ENCODE data around the gene RNU1-3.
"Not testable (repeated sequence)": the region's sequence is repeated elsewhere in the genome, so short reads cannot be mapped to it uniquely, and the experiment has no call there.

RNU1-3 gene

GRCh38 chr1:16693449-16694307, 26.9 kb upstream of the RNU1-3 start:
- DNase-seq (ENCODE audit: low read depth in 2 of 2) = not testable (repeated sequence)

GRCh38 chr1:16692717-16693448, 26.1 kb upstream of the RNU1-3 start:
- DNase-seq (ENCODE audit: low read depth in 2 of 2) = not testable (repeated sequence)

- DNase-seq (ENCODE audit: low read depth in 2 of 2) = not testable (repeated sequence)
Observed at GRCh38 chr1:16692283-16692682, 25.5 kb upstream of the RNU1-3 start.

GRCh38 chr1:16690971-16691682, 24.4 kb upstream of the RNU1-3 start:
- DNase-seq (ENCODE audit: low read depth in 2 of 2) = not testable (repeated sequence)

GRCh38 chr1:16687132-16687800, 20.5 kb upstream of the RNU1-3 start:
- not testable (repeated sequence) for DNase-seq (ENCODE audit: low read depth in 2 of 2)

GRCh38 chr1:16685445-16686371, 19.0 kb upstream of the RNU1-3 start:
- not testable (repeated sequence) for DNase-seq (ENCODE audit: low read depth in 2 of 2)

GRCh38 chr1:16684738-16685337, 18.1 kb upstream of the RNU1-3 start:
- DNase-seq (ENCODE audit: low read depth in 2 of 2) = not testable (repeated sequence)

GRCh38 chr1:16684152-16684551, 17.4 kb upstream of the RNU1-3 start:
- DNase-seq (ENCODE audit: low read depth in 2 of 2) = not testable (repeated sequence)

GRCh38 chr1:16682803-16683202, 16.1 kb upstream of the RNU1-3 start:
- DNase-seq (ENCODE audit: low read depth in 2 of 2) = not testable (repeated sequence)

- DNase-seq (ENCODE audit: low read depth in 2 of 2) = not testable (repeated sequence)
Observed at GRCh38 chr1:16680366-16680765, 13.6 kb upstream of the RNU1-3 start.

- peak in 1 of 2 donors; percentile 22 for DNase-seq (ENCODE audit: low read depth in 2 of 2)
Observed at GRCh38 chr1:16677552-16678431, 11.0 kb upstream of the RNU1-3 start.

- DNase-seq (ENCODE audit: low read depth in 2 of 2) = not testable (repeated sequence)
Observed at GRCh38 chr1:16676661-16677523, 10.1 kb upstream of the RNU1-3 start.

- not testable (repeated sequence) for DNase-seq (ENCODE audit: low read depth in 2 of 2)
Observed at GRCh38 chr1:16675118-16675510, 8.4 kb upstream of the RNU1-3 start.

GRCh38 chr1:16673976-16674375, 7.2 kb upstream of the RNU1-3 start:
- not testable (repeated sequence) for DNase-seq (ENCODE audit: low read depth in 2 of 2)

GRCh38 chr1:16665836-16666235, 912 bp downstream of the RNU1-3 start:
- DNase-seq (ENCODE audit: low read depth in 2 of 2) = not testable (repeated sequence)

GRCh38 chr1:16658234-16658633, 8.5 kb downstream of the RNU1-3 start:
- not testable (repeated sequence) for DNase-seq (ENCODE audit: low read depth in 2 of 2)

- DNase-seq (ENCODE audit: low read depth in 2 of 2) = not testable (repeated sequence)
Observed at GRCh38 chr1:16656981-16657683, 9.6 kb downstream of the RNU1-3 start.
